Measurements from ENCODE around the gene ETNK2. TPM values are rescaled to one million over a fixed set of nuclear protein-coding genes. Genes with fewer than 3 reads are reported as not detected.

Gene ETNK2
- total RNA-seq, 2 donors from 2014 or later: 5.6 to 17.5 TPM

DNA sequence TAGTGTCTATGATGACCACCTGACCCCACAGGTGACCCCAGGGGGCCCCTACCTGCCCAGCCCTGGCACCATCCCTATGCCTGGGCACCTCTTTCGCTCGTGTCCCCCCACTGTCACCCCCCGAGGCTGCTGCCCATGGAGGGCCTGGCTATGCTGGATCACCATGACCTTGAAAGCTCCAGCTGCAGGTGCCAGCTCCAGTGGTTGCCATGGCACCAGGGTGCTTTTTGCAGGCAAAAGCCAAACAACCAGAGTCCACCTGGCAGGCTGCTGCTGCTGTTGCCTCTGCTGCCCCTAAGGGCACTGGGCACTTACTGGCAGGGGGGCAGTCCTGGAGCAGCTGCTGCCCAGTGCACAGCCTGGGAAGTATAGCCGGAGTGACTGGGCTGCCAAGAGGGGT is 21.7 kb downstream of the ETNK2 start:
- Histone ChIP-seq H3K27ac (no peak overlapping the region), H3K4me1 (peaks cover 0 to 37% of the 10 kb centered on the region in 2 donors), H3K27me3 (no peaks in the 10 kb centered on the region), H3K4me3 (no peak overlapping the region), H3K9me3 (no peaks in the 10 kb centered on the region), H3K36me3 (peaks cover 7% of the 10 kb centered on the region)
- no peak for DNase-seq (ENCODE audit: low spot score)
- TF ChIP-seq, protein P1, sequence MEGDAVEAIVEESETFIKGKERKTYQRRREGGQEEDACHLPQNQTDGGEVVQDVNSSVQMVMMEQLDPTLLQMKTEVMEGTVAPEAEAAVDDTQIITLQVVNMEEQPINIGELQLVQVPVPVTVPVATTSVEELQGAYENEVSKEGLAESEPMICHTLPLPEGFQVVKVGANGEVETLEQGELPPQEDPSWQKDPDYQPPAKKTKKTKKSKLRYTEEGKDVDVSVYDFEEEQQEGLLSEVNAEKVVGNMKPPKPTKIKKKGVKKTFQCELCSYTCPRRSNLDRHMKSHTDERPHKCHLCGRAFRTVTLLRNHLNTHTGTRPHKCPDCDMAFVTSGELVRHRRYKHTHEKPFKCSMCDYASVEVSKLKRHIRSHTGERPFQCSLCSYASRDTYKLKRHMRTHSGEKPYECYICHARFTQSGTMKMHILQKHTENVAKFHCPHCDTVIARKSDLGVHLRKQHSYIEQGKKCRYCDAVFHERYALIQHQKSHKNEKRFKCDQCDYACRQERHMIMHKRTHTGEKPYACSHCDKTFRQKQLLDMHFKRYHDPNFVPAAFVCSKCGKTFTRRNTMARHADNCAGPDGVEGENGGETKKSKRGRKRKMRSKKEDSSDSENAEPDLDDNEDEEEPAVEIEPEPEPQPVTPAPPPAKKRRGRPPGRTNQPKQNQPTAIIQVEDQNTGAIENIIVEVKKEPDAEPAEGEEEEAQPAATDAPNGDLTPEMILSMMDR (IDR thresholded peaks at IDR 0.05): no peak

DNA sequence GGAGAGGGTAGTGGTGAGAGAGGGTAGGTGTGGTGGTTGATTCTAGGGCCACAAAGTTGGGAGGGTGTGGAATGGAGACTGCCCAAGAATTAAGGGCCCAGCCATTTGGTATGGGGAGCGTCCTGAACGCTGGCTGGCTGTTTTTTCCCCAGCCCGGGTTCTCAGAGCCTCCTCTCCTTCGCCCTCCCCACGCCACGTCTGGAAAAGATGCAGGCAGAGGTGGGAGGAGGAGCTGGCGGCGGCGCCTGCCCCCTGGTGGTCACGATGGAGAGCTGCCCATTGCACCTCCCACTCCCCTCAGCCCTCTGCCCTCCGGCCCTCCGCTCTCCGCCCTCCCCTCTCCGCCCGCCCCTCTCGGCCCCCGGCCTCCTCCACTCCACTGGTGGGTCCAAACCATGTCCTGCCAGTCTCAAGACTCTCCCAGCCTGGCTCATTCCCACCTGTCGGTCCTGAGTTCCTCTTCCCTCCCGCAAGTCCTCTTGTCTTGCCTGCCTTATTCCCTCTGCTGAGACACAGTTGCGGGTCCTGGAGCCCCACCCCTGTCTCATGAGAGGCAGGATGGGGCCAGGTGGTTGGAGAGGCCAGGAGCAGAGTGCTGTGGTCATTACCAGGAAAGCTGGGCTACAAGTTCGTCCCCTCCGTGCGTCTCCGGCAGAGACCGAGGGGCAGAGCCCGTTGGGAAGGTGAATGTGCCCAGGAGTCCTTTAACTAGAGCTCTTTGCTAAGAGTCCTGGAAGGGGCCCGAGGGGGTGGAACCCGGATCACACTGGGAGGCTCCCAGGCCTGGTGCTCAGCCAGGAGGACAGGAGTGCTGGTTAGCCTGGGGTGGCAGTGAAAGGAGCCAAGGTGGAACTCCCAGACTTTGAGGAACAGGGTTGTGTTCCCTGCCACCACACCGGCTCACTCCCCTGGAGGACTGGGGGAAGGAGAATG is 22.6 kb downstream of the ETNK2 start:
- TF ChIP-seq, protein P1 (IDR thresholded peaks at IDR 0.05): peak; percentile 87 to 96
- peaks cover 16% of the 10 kb centered on the region for H3K36me3 ChIP-seq
- H3K4me1 ChIP-seq: peaks cover 0 to 37% of the 10 kb centered on the region in 2 donors
- DNase-seq (ENCODE audit: low spot score): peak; percentile 72
- H3K9me3 ChIP-seq: no peaks in the 10 kb centered on the region
- no peaks in the 10 kb centered on the region for H3K27me3 ChIP-seq
- peak overlapping the region in 1 of 2 donors; percentile 13 for H3K27ac ChIP-seq
- no peak overlapping the region for H3K4me3 ChIP-seq

GRCh38 chr1:204128464-204128963 is 23.3 kb downstream of the ETNK2 start:
- Histone ChIP-seq H3K27me3 (no peaks in the 10 kb centered on the region), H3K27ac (peak overlapping the region in 1 of 2 donors; percentile 13), H3K4me3 (no peak overlapping the region), H3K36me3 (peaks cover 22% of the 10 kb centered on the region), H3K4me1 (peaks cover 0 to 37% of the 10 kb centered on the region in 2 donors), H3K9me3 (no peaks in the 10 kb centered on the region)
- DNase-seq (ENCODE audit: low spot score): no peak
- TF ChIP-seq, protein P1 (IDR thresholded peaks at IDR 0.05): no peak

DNA sequence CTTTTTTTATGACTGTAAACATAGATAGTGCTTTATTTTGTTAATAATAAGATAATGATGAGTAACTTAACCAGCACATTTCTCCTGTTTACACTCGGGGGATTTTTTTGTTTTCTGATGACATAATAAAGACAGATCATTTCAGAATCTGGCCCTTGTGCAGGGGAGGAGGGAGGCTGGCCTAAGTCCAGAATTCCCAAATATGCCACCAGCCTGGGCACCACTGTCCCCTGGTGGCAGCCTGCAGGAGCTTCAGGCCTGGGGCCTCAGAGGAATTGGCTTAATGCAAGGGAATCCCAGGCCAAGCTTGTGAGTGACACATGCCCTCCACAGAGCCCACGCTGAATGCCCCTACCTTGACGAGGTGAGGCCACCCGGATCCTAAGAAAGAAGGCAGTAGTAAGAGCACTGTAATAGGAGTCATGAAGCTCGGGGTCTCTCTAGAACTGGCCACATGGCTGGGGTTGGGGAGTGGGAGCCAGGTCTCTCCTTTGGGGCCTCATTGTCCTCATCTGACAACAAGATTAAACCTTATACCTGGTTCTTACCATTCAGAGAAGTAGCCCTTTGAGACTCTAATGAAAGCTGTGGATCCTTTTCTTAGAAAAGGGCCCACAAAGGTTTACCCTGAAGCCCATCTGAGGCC is 24.1 kb downstream of the ETNK2 start:
- Histone ChIP-seq H3K4me3 (no peak overlapping the region), H3K9me3 (no peaks in the 10 kb centered on the region), H3K27ac (peak overlapping the region in 1 of 2 donors; percentile 51), H3K4me1 (peaks cover 0 to 37% of the 10 kb centered on the region in 2 donors), H3K36me3 (peaks cover 30% of the 10 kb centered on the region), H3K27me3 (no peaks in the 10 kb centered on the region)
- TF ChIP-seq, protein P1 (IDR thresholded peaks at IDR 0.05): peak; percentile 82 to 95
- no peak for DNase-seq (ENCODE audit: low spot score)

DNA sequence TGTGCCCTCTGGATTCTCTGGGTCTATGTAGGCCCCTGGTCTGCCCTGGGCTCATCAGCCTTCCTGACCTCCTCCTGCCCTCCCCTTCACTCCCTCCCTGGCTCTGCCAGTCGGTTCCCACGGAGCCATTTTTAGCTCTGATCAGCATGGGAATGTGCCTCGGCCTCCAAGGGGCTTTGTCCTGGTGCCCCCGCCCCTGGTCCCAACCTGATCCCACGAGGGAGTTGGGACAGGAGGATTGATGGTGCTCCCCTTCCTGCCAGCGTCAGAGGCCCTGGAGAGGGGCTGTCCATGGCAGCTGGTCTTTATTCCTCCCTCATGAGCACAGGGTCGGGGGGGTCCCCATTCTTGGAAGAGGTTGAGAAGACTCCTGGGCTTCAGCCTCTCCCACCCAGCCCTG is 24.9 kb downstream of the ETNK2 start:
- Histone ChIP-seq H3K4me1 (peaks cover 0 to 37% of the 10 kb centered on the region in 2 donors), H3K9me3 (no peaks in the 10 kb centered on the region), H3K27ac (peak overlapping the region; percentile 8 to 51), H3K36me3 (peaks cover 37% of the 10 kb centered on the region), H3K4me3 (no peak overlapping the region), H3K27me3 (no peaks in the 10 kb centered on the region)
- no peak for DNase-seq (ENCODE audit: low spot score)
- TF ChIP-seq, protein P1 (IDR thresholded peaks at IDR 0.05): no peak
